ENCODE results near the gene USP49.

DNA sequence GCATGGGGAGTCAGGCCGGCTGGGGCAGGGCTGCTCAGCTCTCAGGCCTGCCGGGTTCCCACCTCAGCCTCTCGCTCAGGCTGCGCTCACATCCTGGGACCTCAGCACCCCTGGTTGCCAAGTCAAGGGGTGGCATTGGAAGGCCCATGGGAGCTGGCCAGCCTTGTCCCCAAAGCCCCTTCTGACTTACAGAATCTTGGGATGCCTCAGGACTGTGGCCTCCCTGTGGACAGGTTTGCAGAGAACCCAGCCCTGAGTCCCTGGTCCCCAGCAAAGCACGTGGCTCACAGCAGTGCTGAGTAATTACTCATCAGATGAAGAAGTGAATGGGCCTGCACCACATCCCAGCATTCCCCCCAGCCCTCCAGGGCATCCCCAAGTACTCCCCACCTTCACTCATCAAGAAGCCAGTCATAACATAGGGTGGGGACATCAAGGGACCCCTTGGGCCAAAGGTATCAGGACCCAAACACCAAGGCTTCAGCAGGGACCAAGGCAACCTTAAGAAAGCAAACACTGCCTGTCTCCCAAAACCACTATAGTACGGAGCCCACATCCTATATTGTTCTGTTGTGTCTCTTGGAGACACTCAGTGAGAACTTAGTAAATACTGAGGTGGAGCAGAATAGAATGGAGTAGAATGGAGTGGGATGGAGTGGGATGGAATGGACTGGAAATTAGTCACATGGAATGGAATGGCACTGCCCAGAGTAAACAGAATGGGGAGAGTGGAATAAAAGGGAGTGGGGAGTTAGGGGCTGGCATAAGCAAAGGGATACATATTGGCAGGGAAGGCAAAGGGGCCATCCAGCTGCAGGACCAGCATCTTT is 151.6 kb downstream of the USP49 start:
- no peak for TF ChIP-seq POLR2A (IDR thresholded peaks at IDR 0.05)
- TF ChIP-seq, protein P1, sequence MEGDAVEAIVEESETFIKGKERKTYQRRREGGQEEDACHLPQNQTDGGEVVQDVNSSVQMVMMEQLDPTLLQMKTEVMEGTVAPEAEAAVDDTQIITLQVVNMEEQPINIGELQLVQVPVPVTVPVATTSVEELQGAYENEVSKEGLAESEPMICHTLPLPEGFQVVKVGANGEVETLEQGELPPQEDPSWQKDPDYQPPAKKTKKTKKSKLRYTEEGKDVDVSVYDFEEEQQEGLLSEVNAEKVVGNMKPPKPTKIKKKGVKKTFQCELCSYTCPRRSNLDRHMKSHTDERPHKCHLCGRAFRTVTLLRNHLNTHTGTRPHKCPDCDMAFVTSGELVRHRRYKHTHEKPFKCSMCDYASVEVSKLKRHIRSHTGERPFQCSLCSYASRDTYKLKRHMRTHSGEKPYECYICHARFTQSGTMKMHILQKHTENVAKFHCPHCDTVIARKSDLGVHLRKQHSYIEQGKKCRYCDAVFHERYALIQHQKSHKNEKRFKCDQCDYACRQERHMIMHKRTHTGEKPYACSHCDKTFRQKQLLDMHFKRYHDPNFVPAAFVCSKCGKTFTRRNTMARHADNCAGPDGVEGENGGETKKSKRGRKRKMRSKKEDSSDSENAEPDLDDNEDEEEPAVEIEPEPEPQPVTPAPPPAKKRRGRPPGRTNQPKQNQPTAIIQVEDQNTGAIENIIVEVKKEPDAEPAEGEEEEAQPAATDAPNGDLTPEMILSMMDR (IDR thresholded peaks at IDR 0.05) = no peak
- no peak for TF ChIP-seq POLR2AphosphoS5 (IDR thresholded peaks at IDR 0.05)
